CD4-positive, alpha-beta memory T cell (primary cell): ENCODE data around the gene PACSIN2. TPM values are rescaled to one million over a fixed set of nuclear protein-coding genes. Genes with fewer than 3 reads are reported as not detected.
"Not testable (repeated sequence)": the region's sequence is repeated elsewhere in the genome, so short reads cannot be mapped to it uniquely, and the experiment has no call there.

Experiments
- CTCF ChIA-PET: fragments of 350-600 bp; sonication (Branson Sonifier 250); formaldehyde crosslinking; loops from one replicate; lab custom pipeline; 2021; ENCODE audit warnings: inconsistent platforms; ENCODE audit not compliant: partially characterized antibody; lab: Charles Lee
- POLR2A ChIA-PET: fragments of 350-600 bp; sonication (Branson Sonifier 250); formaldehyde crosslinking; loops from one replicate; lab custom pipeline; 2021; ENCODE audit not compliant: partially characterized antibody; lab: Charles Lee
- DNase-seq, 5 donors: peaks; one replicate each; pipeline versions ENCODE4 v3.0.0 to v3.0.0-alpha.2; 2020 to 2022; ENCODE audit warnings: mixed read lengths in 1 of 5
- H3K27ac ChIP-seq: one replicate; pipeline ENCODE4 v1.7.0; 2013; ENCODE audit warnings: low read depth, low read length
- H3K27me3 ChIP-seq: 2 replicates; pipeline ENCODE4 v1.7.0; 2013; ENCODE audit warnings: mild to moderate bottlenecking, low read length, moderate library complexity; ENCODE audit not compliant: insufficient read depth
- H3K36me3 ChIP-seq: 2 replicates; pipeline ENCODE4 v1.7.0; 2013; ENCODE audit warnings: mild to moderate bottlenecking, low read length, moderate library complexity; ENCODE audit not compliant: insufficient read depth
- H3K4me1 ChIP-seq: 2 replicates; pipeline ENCODE4 v1.7.0; 2013; ENCODE audit warnings: mild to moderate bottlenecking, low read length, moderate library complexity; ENCODE audit not compliant: insufficient read depth
- H3K4me3 ChIP-seq, 2 donors: one replicate each; pipeline ENCODE4 v1.7.0; 2013; ENCODE audit warnings: low read length in 2 of 2, mild to moderate bottlenecking in 1 of 2
- H3K9me3 ChIP-seq, 2 donors: one replicate each; pipeline ENCODE4 v1.7.0; 2013; ENCODE audit warnings: low read length in 2 of 2, control low read depth in 1 of 2; ENCODE audit not compliant: control insufficient read depth in 1 of 2
- H3K27ac Mint-ChIP-seq, 7 donors: one replicate each; pipeline ENCODE4 v1.8.0; 2020 to 2021; ENCODE audit warnings: mixed read lengths in 7 of 7, mild to moderate bottlenecking in 6 of 7, inconsistent platforms in 3 of 7, moderate library complexity in 3 of 7
- H3K27me3 Mint-ChIP-seq, 2 donors: one replicate each; pipeline ENCODE4 v1.8.0; 2020 to 2021; ENCODE audit warnings: mixed read lengths in 2 of 2
- H3K36me3 Mint-ChIP-seq, 2 donors: one replicate each; pipeline ENCODE4 v1.8.0; 2020 to 2021; ENCODE audit warnings: mixed read lengths in 2 of 2, inconsistent platforms in 1 of 2, mild to moderate bottlenecking in 1 of 2
- H3K4me1 Mint-ChIP-seq, 4 donors: one replicate each; pipeline ENCODE4 v1.8.0; 2020 to 2021; ENCODE audit warnings: mixed read lengths in 4 of 4, mild to moderate bottlenecking in 1 of 4
- H3K4me3 Mint-ChIP-seq, 8 donors: one replicate each; pipeline ENCODE4 v1.8.0; 2020 to 2021; ENCODE audit warnings: mixed read lengths in 8 of 8, mild to moderate bottlenecking in 7 of 8, moderate library complexity in 6 of 8, inconsistent platforms in 3 of 8
- H3K9me3 Mint-ChIP-seq, 8 donors: one replicate each; pipeline ENCODE4 v1.8.0; 2020 to 2021; ENCODE audit warnings: mixed read lengths in 8 of 8, mild to moderate bottlenecking in 5 of 8, inconsistent platforms in 3 of 8, moderate library complexity in 1 of 8
- intact Hi-C: fragments of 100-400 bp; cut with micrococcal nuclease; formaldehyde crosslinking; loops from one replicate; pipeline ENCODE4 v1.15.1; 2023
- polyA plus RNA-seq, 2 donors: library from polyadenylated mRNA; unstranded; fragments of 300-500 nt; fragmentation: Illumina TruSeq; gene quantifications; one replicate each; pipeline ENCODE4 v1.2.3, GENCODE V29; 2021
- total RNA-seq, 2 experiments: library from RNA; stranded (reverse); gene quantifications; one replicate each; pipeline ENCODE4 v1.2.3, GENCODE V29; 2021

PACSIN2 gene
- total and polyA plus RNA-seq, 4 experiments from 2014 or later = 24.6 to 55.0 (median 45.2) TPM

GRCh38 chr22:43001271-43002201 is 13.4 kb downstream of the PACSIN2 start:
- H3K4me1 ChIP-seq = peaks cover 67% of the 10 kb centered on the region
- Mint-ChIP-seq H3K4me3 (peak overlapping the region; percentile 22 to 58 (median 42)), H3K36me3 (peaks cover 0 to 3% of the 10 kb centered on the region in 2 donors), H3K27me3 (no peaks in the 10 kb centered on the region), H3K27ac (peak overlapping the region; percentile 35 to 85 (median 74)), H3K4me1 (peaks cover 49 to 92% (median 77%) of the 10 kb centered on the region in 4 donors), H3K9me3 (no peaks in the 10 kb centered on the region)
- H3K27ac ChIP-seq = no peak overlapping the region
- no peak overlapping the region for H3K4me3 ChIP-seq
- no peak for DNase-seq
- intact Hi-C loops = no loop called here
- H3K9me3 ChIP-seq = no peaks in the 10 kb centered on the region
- ChIA-PET CTCF (interaction anchor here (0.9 to 1.5 kb wide), 4 partner anchors 12 to 89 kb away, joined by 3 to 6 read pairs (median 3); no protein-coding TSS in a partner anchor), POLR2A (interaction anchor here (1.7 to 2.2 kb wide), 2 partner anchors 12 to 14 kb away, joined by 8 read pairs; no protein-coding TSS in a partner anchor)
- H3K36me3 ChIP-seq = no peaks in the 10 kb centered on the region
- H3K27me3 ChIP-seq = no peaks in the 10 kb centered on the region

- H3K9me3 ChIP-seq = no peaks in the 10 kb centered on the region
- no peak for DNase-seq
- H3K27ac ChIP-seq = no peak overlapping the region
- POLR2A ChIA-PET = interaction anchor here (1.6 to 2.2 kb wide), 2 partner anchors 13 to 15 kb away, joined by 4 to 8 read pairs; partner anchors contain the start of gene PACSIN2
- peaks cover 45 to 86% (median 70%) of the 10 kb centered on the region in 4 donors for H3K4me1 Mint-ChIP-seq
- peaks cover 0 to 3% of the 10 kb centered on the region in 2 donors for H3K36me3 Mint-ChIP-seq
- H3K36me3 ChIP-seq = no peaks in the 10 kb centered on the region
- H3K27me3 ChIP-seq = no peaks in the 10 kb centered on the region
- CTCF ChIA-PET = interaction anchor here (0.9 to 1.4 kb wide), 2 partner anchors 14 to 33 kb away, joined by 3 to 6 read pairs; no protein-coding TSS in a partner anchor
- peak overlapping the region in 5 of 7 donors; percentile 34 to 85 (median 55) for H3K27ac Mint-ChIP-seq
- H3K4me1 ChIP-seq = peaks cover 65% of the 10 kb centered on the region
- intact Hi-C loops = no loop called here
- H3K4me3 ChIP-seq = no peak overlapping the region
- no peaks in the 10 kb centered on the region for H3K27me3 Mint-ChIP-seq
- H3K9me3 Mint-ChIP-seq = no peaks in the 10 kb centered on the region
- H3K4me3 Mint-ChIP-seq = peak overlapping the region in 3 of 8 donors; percentile 25 to 58 (median 35)
Measured at GRCh38 chr22:43000441-43001175, 14.3 kb downstream of the PACSIN2 start.

GRCh38 chr22:42997582-42998090 is 17.3 kb downstream of the PACSIN2 start:
- no peaks in the 10 kb centered on the region for H3K9me3 ChIP-seq
- H3K27ac Mint-ChIP-seq = peak overlapping the region in 4 of 7 donors; percentile 6 to 79 (median 57)
- H3K4me3 ChIP-seq = no peak overlapping the region
- H3K4me1 ChIP-seq = peaks cover 44% of the 10 kb centered on the region
- no peak overlapping the region for H3K27ac ChIP-seq
- peak overlapping the region in 2 of 8 donors; percentile 12 to 25 for H3K4me3 Mint-ChIP-seq
- no peaks in the 10 kb centered on the region for H3K27me3 ChIP-seq
- peaks cover 37 to 70% (median 52%) of the 10 kb centered on the region in 4 donors for H3K4me1 Mint-ChIP-seq
- intact Hi-C loops = no loop called here
- DNase-seq = no peak
- no peaks in the 10 kb centered on the region for H3K9me3 Mint-ChIP-seq
- ChIA-PET POLR2A (interaction anchor here (0.5 to 0.9 kb wide), 2 partner anchors 9 to 17 kb away, joined by 3 read pairs; partner anchors contain the start of gene PACSIN2), CTCF (no interaction called here)
- H3K36me3 Mint-ChIP-seq = peaks cover 6 to 7% of the 10 kb centered on the region in 2 donors
- H3K36me3 ChIP-seq = no peaks in the 10 kb centered on the region
- no peaks in the 10 kb centered on the region for H3K27me3 Mint-ChIP-seq

- DNase-seq = no peak
- intact Hi-C loops = no loop called here
- Mint-ChIP-seq H3K9me3 (no peaks in the 10 kb centered on the region), H3K27me3 (no peaks in the 10 kb centered on the region), H3K4me1 (peaks cover 28 to 68% (median 44%) of the 10 kb centered on the region in 4 donors), H3K4me3 (no peak overlapping the region), H3K27ac (peak overlapping the region in 1 of 7 donors; percentile 62), H3K36me3 (peaks cover 6 to 8% of the 10 kb centered on the region in 2 donors)
- no peaks in the 10 kb centered on the region for H3K36me3 ChIP-seq
- POLR2A ChIA-PET = interaction anchor here (0.9 kb wide), 1 partner anchor 18 kb away, joined by 3 read pairs; the partner anchor contains the start of gene PACSIN2
- H3K4me1 ChIP-seq = peaks cover 35% of the 10 kb centered on the region
- no peak overlapping the region for H3K4me3 ChIP-seq
- H3K27me3 ChIP-seq = no peaks in the 10 kb centered on the region
- CTCF ChIA-PET = interaction anchor here (0.5 kb wide), 1 partner anchor 54 kb away, joined by 3 read pairs; no protein-coding TSS in a partner anchor
- H3K27ac ChIP-seq = no peak overlapping the region
- no peaks in the 10 kb centered on the region for H3K9me3 ChIP-seq
Measured at GRCh38 chr22:42996646-42997365, 18.1 kb downstream of the PACSIN2 start.

GRCh38 chr22:42995654-42996053 is 19.3 kb downstream of the PACSIN2 start:
- peaks cover 23 to 63% (median 35%) of the 10 kb centered on the region in 4 donors for H3K4me1 Mint-ChIP-seq
- H3K9me3 ChIP-seq, H3K27ac Mint-ChIP-seq, H3K36me3 ChIP-seq, H3K4me3 ChIP-seq, H3K27me3 Mint-ChIP-seq, H3K36me3 Mint-ChIP-seq, intact Hi-C loops, H3K4me3 Mint-ChIP-seq, H3K27me3 ChIP-seq, POLR2A ChIA-PET, H3K27ac ChIP-seq, H3K9me3 Mint-ChIP-seq, DNase-seq: not testable (repeated sequence)
- CTCF ChIA-PET = interaction anchor here (0.9 kb wide), 1 partner anchor 38 kb away, joined by 3 read pairs; no protein-coding TSS in a partner anchor
- H3K4me1 ChIP-seq = peaks cover 24% of the 10 kb centered on the region

GRCh38 chr22:42994917-42995562 is 19.9 kb downstream of the PACSIN2 start:
- H3K4me1 Mint-ChIP-seq = peaks cover 26 to 62% (median 32%) of the 10 kb centered on the region in 4 donors
- POLR2A ChIA-PET = no interaction called here
- H3K27me3 ChIP-seq = no peaks in the 10 kb centered on the region
- H3K4me3 Mint-ChIP-seq = no peak overlapping the region
- no peak overlapping the region for H3K27ac Mint-ChIP-seq
- H3K27ac ChIP-seq = no peak overlapping the region
- peaks cover 6 to 8% of the 10 kb centered on the region in 2 donors for H3K36me3 Mint-ChIP-seq
- H3K9me3 Mint-ChIP-seq = no peaks in the 10 kb centered on the region
- CTCF ChIA-PET = interaction anchor here (0.9 kb wide), 1 partner anchor 38 kb away, joined by 3 read pairs; no protein-coding TSS in a partner anchor
- H3K27me3 Mint-ChIP-seq = no peaks in the 10 kb centered on the region
- intact Hi-C loops = no loop called here
- peaks cover 22% of the 10 kb centered on the region for H3K4me1 ChIP-seq
- no peaks in the 10 kb centered on the region for H3K9me3 ChIP-seq
- no peak overlapping the region for H3K4me3 ChIP-seq
- no peak for DNase-seq
- H3K36me3 ChIP-seq = no peaks in the 10 kb centered on the region
